GM18909 (cell line): ENCODE measurements around the gene FKBP4.
A peak's percentile ranks its signal among the peaks of the same experiment; 100 is the strongest.

ENCODE experiments used
- ATAC-seq: cut with Tn5 transposase; IDR thresholded peaks from one replicate; pipeline ENCODE4 v1.9.1; 2021; ENCODE audit warnings: mild to moderate bottlenecking; ENCODE audit not compliant: unreplicated experiment, poor library complexity

FKBP4 gene

GRCh38 chr12:2776129-2776806 lies 18.5 kb upstream of the FKBP4 start:
- ATAC-seq = no peak

- no peak for ATAC-seq
Observed at GRCh38 chr12:2779281-2779680, 15.5 kb upstream of the FKBP4 start.

GRCh38 chr12:2783936-2784600 lies 10.7 kb upstream of the FKBP4 start:
- ATAC-seq = no peak

GRCh38 chr12:2785017-2785416 lies 9.8 kb upstream of the FKBP4 start:
- no peak for ATAC-seq

GRCh38 chr12:2791089-2791488 lies 3.7 kb upstream of the FKBP4 start:
- no peak for ATAC-seq

GRCh38 chr12:2792671-2793500 lies 1.9 kb upstream of the FKBP4 start:
- ATAC-seq = no peak

- no peak for ATAC-seq
Observed at GRCh38 chr12:2793561-2793960, 1.2 kb upstream of the FKBP4 start.

- peak; percentile 16 for ATAC-seq
Observed at GRCh38 chr12:2794191-2794735, 507 bp upstream of the FKBP4 start.

- peak; percentile 76 for ATAC-seq
Observed at GRCh38 chr12:2795291-2796186, 769 bp downstream of the FKBP4 start.

GRCh38 chr12:2796187-2796666 lies 1.5 kb downstream of the FKBP4 start:
- no peak for ATAC-seq

GRCh38 chr12:2797721-2798418 lies 3.1 kb downstream of the FKBP4 start:
- no peak for ATAC-seq

GRCh38 chr12:2800046-2800570 lies 5.3 kb downstream of the FKBP4 start:
- ATAC-seq = no peak

- ATAC-seq = no peak
Observed at GRCh38 chr12:2801044-2801783, 6.4 kb downstream of the FKBP4 start.

- no peak for ATAC-seq
Observed at GRCh38 chr12:2803635-2804392, 9.0 kb downstream of the FKBP4 start.

GRCh38 chr12:2804393-2805142 lies 9.8 kb downstream of the FKBP4 start:
- ATAC-seq = no peak

- no peak for ATAC-seq
Observed at GRCh38 chr12:2805143-2805520, 10.4 kb downstream of the FKBP4 start.

- no peak for ATAC-seq
Observed at GRCh38 chr12:2806700-2807099, 11.9 kb downstream of the FKBP4 start.
